Thyroid gland (tissue), 4 donors: ENCODE measurements around the gene ZNF496.

Experiments used
- CTCF ChIP-seq, 6 experiments: fragments of 200-600 bp in 3 of 6; fragments of 450-650 bp in 3 of 6; sonication (generic) in 3 of 6; IDR thresholded peaks; one replicate each; pipeline ENCODE4 v1.5.1; 2016 to 2019; ENCODE audit warnings: antibody characterized with exemption in 6 of 6, mild to moderate bottlenecking in 2 of 6, inconsistent platforms in 1 of 6, moderate library complexity in 1 of 6
- POLR2A ChIP-seq, 2 donors: fragments of 450-650 bp; IDR thresholded peaks; one replicate each; pipeline ENCODE4 v1.6.1; 2017; ENCODE audit warnings: antibody characterized with exemption in 2 of 2, mild to moderate bottlenecking in 2 of 2, moderate library complexity in 1 of 2

DNA sequence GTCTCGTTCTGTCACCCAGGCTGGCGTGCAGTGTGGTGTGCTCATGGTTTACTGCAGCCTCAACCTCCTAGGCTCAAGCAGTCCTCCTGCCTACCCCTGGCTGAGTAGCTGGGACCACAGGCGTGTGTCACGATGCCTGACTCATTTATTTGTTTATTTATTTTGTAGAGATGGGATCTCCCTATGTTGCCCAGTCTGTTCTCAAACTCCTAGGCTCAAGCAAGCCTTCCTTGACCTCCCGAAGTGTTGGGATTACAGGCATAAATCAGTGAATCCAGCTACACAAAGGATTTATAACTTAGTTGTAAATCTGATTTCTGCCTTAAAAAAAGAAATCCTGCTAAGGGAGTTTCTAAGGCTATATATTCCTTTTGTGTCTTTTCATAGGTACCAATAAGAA, 30.5 kb upstream of the ZNF496 start:
- TF ChIP-seq CTCF (IDR thresholded peaks at IDR 0.05): no peak
- TF ChIP-seq POLR2A (IDR thresholded peaks at IDR 0.05): no peak
